HFF-Myc (cell line): ENCODE measurements around the gene SYNCRIP.
"Not testable (repeated sequence)": the region's sequence is repeated elsewhere in the genome, so short reads cannot be mapped to it uniquely, and the experiment has no call there.

Experiments used
- DNase-seq: peaks from one replicate; pipeline ENCODE4 v3.0.0-alpha.2; 2011; ENCODE audit warnings: low read depth; ENCODE audit errors: extremely low read depth
- H3K4me3 ChIP-seq: replicated peaks from 2 replicates; pipeline ENCODE4 v1.5.1; 2011; ENCODE audit warnings: low read depth, mild to moderate bottlenecking, control low read depth, low read length
- CTCF ChIP-seq: IDR thresholded peaks from 2 replicates; pipeline ENCODE4 v1.5.1; 2012; ENCODE audit warnings: mild to moderate bottlenecking, low read depth, low read length, control low read depth; ENCODE audit errors: missing control alignments

SYNCRIP gene

GRCh38 chr6:85565736-85566135, 77.0 kb downstream of the SYNCRIP start:
- no peak for DNase-seq
- TF ChIP-seq CTCF: no peak

GRCh38 chr6:85564223-85564622, 78.5 kb downstream of the SYNCRIP start:
- not testable (repeated sequence) for DNase-seq, H3K4me3 ChIP-seq

More at GRCh38 chr6:85565736-85566135, 77.0 kb downstream of the SYNCRIP start:
- no peak overlapping the region for H3K4me3 ChIP-seq
